GM21723 (cell line): ENCODE results near the gene GPS2.
A peak's percentile ranks its signal among the peaks of the same experiment; 100 is the strongest.

ENCODE experiments used
- ATAC-seq: cut with Tn5 transposase; IDR thresholded peaks from one replicate; pipeline ENCODE4 v1.9.1; 2021; ENCODE audit warnings: mild to moderate bottlenecking, moderate library complexity; ENCODE audit not compliant: unreplicated experiment

Gene GPS2

GRCh38 chr17:7293816-7294613 lies 21.1 kb downstream of the GPS2 start:
- ATAC-seq, result no peak

- no peak for ATAC-seq
These were observed 22.0 kb downstream of the GPS2 start for GRCh38 chr17:7293159-7293558.

- ATAC-seq, result no peak
These were observed 22.4 kb downstream of the GPS2 start for GRCh38 chr17:7292729-7293128.

- no peak for ATAC-seq
These were observed 23.0 kb downstream of the GPS2 start for GRCh38 chr17:7292194-7292593.

GRCh38 chr17:7290685-7291084 lies 24.5 kb downstream of the GPS2 start:
- ATAC-seq, result no peak

DNA sequence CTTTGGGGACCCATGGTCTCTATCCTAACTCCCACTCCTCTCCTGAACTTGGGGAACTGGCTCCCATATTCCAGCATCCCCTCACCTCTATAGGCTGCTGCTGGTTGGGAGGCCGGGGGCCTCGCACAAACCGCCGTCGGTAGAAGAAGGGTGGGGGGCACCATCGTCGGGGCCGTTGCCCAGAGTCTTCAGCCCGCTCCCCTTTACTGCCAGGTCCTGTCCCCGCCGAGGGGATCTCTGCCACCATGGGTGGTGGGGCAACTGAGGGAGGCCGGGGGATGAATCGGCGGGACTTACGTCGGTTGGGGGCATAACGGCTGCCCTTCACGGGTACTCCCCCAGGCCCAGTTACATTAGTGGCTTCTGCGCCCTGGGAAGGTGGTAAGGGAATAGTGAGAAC lies 25.0 kb downstream of the GPS2 start:
- no peak for ATAC-seq

DNA sequence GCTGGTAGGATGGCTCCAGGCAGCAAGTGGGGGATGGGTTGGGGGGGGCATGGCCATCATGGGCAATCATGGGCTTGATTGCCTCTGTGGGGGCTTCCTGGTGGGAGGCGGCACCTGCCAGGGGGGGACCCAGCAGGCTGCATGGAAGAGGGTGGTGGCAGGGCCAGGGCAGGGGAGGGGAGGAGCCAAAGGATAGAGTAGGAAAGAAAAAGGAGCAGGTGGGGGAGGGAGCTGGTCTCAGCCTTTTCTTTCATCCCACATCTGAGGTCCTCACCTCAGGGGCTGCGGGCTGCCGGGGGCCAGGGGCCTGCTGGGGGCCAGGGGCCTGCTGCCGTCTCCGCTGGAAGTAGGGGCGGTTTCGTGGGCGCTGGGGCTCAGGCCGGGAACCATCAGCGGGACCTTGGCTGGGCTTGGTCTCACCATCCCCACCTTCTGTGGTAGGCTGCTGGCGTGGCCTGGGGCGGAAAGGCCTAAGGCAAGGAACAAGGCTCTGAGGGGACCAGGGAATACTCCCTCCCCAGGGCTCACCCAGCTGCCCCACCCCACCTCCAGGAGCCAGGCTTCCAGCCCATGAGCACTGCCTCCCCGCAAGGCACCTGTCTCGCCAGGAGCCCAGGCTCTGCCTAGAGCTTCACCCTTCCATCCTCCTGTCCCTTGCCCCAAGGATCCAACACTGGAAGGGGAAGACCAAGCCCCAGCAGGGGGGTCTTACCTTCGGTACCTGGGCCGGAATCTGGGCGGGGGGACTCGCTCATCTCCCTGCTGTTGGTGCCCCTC lies 25.7 kb downstream of the GPS2 start:
- ATAC-seq, result no peak

- no peak for ATAC-seq
These were observed 29.5 kb downstream of the GPS2 start for GRCh38 chr17:7285679-7286078.

DNA sequence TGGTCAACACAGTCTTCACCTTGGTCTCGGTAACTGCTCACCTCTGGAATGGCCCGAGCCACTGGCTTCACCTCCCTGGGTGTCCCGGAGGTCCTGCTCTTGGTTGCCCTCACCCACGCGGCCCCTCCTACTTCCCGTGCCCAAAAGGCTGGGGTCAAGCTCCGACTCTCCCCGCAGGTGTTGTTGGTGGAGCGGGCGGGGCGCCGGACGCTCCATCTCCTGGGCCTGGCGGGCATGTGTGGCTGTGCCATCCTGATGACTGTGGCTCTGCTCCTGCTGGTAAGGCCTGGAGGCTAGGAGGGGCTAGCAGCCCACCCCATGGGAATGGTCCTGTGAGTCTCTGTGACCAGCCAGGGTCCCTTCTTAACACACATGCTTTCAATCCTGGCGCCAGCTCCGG lies 30.2 kb downstream of the GPS2 start:
- no peak for ATAC-seq

- ATAC-seq, result no peak
These were observed 31.5 kb downstream of the GPS2 start for GRCh38 chr17:7283471-7284216.

GRCh38 chr17:7282752-7283321 lies 32.3 kb downstream of the GPS2 start:
- no peak for ATAC-seq

GRCh38 chr17:7281953-7282751 lies 33.0 kb downstream of the GPS2 start:
- ATAC-seq, result no peak

DNA sequence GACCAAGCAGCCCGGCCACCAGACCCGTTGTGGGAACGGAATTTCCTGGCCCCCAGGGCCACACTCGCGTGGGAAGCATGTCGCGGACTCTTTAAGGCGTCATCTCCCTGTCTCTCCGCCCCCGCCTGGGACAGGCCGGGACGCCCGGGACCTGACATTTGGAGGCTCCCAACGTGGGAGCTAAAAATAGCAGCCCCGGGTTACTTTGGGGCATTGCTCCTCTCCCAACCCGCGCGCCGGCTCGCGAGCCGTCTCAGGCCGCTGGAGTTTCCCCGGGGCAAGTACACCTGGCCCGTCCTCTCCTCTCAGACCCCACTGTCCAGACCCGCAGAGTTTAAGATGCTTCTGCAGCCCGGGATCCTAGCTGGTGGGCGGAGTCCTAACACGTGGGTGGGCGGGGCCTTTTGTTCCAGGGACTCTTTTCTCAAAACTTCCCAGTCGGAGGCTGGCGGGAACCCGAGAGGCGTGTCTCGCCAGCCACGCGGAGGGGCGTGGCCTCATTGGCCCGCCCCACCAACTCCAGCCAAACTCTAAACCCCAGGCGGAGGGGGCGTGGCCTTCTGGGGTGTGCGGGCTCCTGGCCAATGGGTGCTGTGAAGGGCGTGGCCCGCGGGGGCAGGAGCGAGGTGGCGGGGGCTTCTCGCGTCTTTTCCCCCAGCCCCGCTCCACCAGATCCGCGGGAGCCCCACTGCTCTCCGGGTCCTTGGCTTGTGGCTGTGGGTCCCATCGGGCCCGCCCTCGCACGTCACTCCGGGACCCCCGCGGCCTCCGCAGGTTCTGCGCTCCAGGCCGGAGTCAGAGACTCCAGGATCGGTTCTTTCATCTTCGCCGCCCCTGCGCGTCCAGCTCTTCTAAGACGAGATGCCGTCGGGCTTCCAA lies 33.8 kb downstream of the GPS2 start, which contains the start of gene SLC2A4:
Gene SLC2A4 (plus strand): TSS at position 645 of the 879 bp plus-strand sequence. CDS start 217 bp downstream, at position 862.
- ATAC-seq, result peak; percentile 63

DNA sequence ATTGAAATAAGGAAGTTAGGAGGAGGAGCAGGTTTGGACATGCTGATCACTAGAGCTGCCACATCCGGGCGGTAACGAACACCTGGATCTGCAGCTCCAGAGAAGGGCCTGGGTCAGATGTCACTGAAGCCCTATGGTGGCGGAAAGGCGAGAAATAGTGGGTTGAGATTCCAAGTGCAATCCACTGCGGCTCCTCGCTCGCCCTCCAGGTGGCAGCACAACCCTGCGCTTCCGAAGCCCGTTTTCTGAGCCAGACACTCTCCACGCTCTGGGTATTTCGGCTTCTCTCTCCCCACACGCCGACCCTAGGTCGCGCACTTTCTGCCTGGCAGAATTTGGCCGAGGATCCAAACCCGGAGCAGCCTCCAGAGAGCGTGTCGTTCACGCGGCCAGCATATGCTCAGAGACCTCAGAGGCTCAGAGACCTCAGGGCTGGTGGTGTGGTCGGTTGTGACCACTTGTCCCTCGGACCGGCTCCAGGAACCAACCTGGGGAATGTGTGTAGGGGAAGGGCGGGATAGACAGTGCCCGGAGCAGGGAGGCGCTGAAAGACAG lies 34.6 kb downstream of the GPS2 start:
- peak; percentile 57 for ATAC-seq

- no peak for ATAC-seq
These were observed 35.7 kb downstream of the GPS2 start for GRCh38 chr17:7279448-7279847.

GRCh38 chr17:7266784-7267183 lies 48.4 kb downstream of the GPS2 start:
- no peak for ATAC-seq

GRCh38 chr17:7263801-7264078 lies 51.4 kb downstream of the GPS2 start:
- no peak for ATAC-seq

GRCh38 chr17:7262935-7263800 lies 52.0 kb downstream of the GPS2 start:
- ATAC-seq, result no peak
